AG04449 (cell line): ENCODE measurements around the gene CALU.

ENCODE experiments used
- CTCF ChIA-PET: fragments of 350-600 bp; formaldehyde crosslinking; extraction: SDS; loops from one replicate; lab custom pipeline; 2021; ENCODE audit warnings: antibody characterized with exemption; lab: Yijun Ruan, JAX
- POLR2A ChIA-PET: fragments of 400-600, 350-600 bp; formaldehyde crosslinking; extraction: SDS; loops from one replicate; lab custom pipeline; 2020; ENCODE audit warnings: antibody characterized with exemption, inconsistent platforms; lab: Yijun Ruan, JAX
- DNase-seq: peaks from one replicate; pipeline ENCODE4 v3.0.0-alpha.2; 2010; ENCODE audit warnings: low read depth, low spot score
- H3K4me3 ChIP-seq: 2 replicates; pipeline ENCODE4 v1.5.1; 2011; ENCODE audit warnings: low read depth, mild to moderate bottlenecking, control low read depth, low read length
- CTCF ChIP-seq: IDR thresholded peaks from one replicate; pipeline ENCODE4 v1.5.1; 2011; ENCODE audit warnings: mild to moderate bottlenecking, moderate library complexity, low read length, control low read depth, inconsistent platforms; ENCODE audit not compliant: insufficient read depth; ENCODE audit errors: missing control alignments

CALU gene

GRCh38 chr7:128757203-128757602 lies 18.0 kb downstream of the CALU start:
- ChIA-PET POLR2A (interaction anchor here (1.3 to 5.4 kb wide), 4 partner anchors 10 to 79 kb away, joined by 6 to 74 read pairs (median 14); partner anchors contain the start of gene CALU), CTCF (interaction anchor here (1.7 kb wide), 1 partner anchor 106 kb away, joined by 3 read pairs; the partner anchor contains the start of gene ATP6V1F)
- no peak for TF ChIP-seq CTCF
- no peak overlapping the region for H3K4me3 ChIP-seq
- no peak for DNase-seq

DNA sequence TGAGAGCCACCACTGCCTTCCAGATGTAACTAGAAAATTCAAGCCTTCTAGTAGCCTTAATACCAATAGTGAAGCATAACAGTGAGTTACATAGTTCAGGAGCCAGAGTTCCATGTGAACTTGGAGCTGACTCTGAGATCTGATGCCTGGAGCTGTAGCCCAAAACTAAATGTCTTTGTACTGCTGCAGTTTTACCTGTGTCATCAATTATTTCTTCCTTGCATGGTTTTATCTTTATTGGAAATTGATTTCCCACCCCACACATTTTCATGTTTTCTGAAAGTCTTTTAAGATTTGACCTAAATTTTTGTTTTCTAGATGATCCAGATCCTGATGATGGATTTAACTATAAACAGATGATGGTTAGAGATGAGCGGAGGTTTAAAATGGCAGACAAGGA lies 19.4 kb downstream of the CALU start:
- no peak for TF ChIP-seq CTCF
- POLR2A ChIA-PET: no interaction called here
- DNase-seq: no peak
- CTCF ChIA-PET: no interaction called here
- no peak overlapping the region for H3K4me3 ChIP-seq

DNA sequence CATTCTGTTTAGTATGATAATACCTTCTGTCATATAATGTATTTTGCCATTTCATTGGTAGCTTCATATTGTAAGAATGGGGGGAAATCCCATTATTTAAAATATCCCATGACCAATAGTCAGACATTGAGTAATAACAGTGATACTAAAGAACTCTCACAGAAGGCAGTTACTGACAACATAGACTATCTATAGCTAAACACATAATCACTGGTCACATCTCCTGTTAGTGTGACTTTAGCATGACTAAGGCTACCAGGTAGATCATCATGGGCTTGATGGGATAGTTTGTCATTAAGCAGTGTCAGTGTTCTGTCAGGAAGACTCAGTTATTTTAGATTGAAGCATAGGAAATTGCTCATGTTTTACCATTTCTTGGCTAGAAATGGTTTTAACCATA lies 20.1 kb downstream of the CALU start:
- ChIA-PET CTCF (no interaction called here), POLR2A (no interaction called here)
- H3K4me3 ChIP-seq: no peak overlapping the region
- no peak for TF ChIP-seq CTCF
- no peak for DNase-seq

- POLR2A ChIA-PET: interaction anchor here (0.7 kb wide), 1 partner anchor 24 kb away, joined by 3 read pairs; no protein-coding TSS in a partner anchor
- H3K4me3 ChIP-seq: no peak overlapping the region
- no peak for TF ChIP-seq CTCF
- CTCF ChIA-PET: no interaction called here
- no peak for DNase-seq
Measured at GRCh38 chr7:128763541-128763940, 24.4 kb downstream of the CALU start.

DNA sequence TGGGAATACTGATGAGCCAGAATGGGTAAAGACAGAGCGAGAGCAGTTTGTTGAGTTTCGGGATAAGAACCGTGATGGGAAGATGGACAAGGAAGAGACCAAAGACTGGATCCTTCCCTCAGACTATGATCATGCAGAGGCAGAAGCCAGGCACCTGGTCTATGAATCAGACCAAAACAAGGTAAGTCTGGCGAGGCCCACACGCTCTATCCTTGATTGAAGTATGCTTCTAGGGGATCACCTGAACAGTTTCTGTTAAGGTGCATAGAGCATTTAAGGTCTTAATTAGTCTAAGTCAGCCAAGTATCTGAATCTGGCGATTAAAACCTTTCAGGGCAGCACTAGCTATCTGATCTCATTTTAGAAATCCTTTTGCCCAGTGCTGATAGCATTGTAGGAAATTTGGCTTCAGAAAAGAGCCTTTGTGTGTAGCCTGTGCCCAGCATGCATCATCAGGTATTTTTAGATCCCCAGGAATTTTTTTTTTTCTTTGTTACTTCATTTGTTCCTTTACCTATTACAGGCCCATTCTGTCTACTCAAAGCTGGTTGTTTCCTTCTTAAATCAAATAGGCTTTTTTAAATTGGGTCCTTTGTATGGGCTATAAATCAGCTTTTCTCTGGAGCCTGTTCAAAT lies 28.4 kb downstream of the CALU start:
- no peak overlapping the region for H3K4me3 ChIP-seq
- no peak for DNase-seq
- ChIA-PET CTCF (interaction anchor here (0.8 to 1.4 kb wide), 2 partner anchors 75 to 118 kb away, joined by 3 read pairs; no protein-coding TSS in a partner anchor), POLR2A (interaction anchor here (1.1 kb wide), 1 partner anchor 12 kb away, joined by 3 read pairs; no protein-coding TSS in a partner anchor)
- no peak for TF ChIP-seq CTCF

DNA sequence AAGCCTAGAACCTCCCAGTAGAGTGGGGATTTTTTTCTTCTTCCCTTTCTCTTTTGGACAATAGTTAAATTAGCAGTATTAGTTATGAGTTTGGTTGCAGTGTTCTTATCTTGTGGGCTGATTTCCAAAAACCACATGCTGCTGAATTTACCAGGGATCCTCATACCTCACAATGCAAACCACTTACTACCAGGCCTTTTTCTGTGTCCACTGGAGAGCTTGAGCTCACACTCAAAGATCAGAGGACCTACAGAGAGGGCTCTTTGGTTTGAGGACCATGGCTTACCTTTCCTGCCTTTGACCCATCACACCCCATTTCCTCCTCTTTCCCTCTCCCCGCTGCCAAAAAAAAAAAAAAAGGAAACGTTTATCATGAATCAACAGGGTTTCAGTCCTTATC lies 31.1 kb downstream of the CALU start:
- H3K4me3 ChIP-seq: no peak overlapping the region
- ChIA-PET POLR2A (interaction anchor here (1.7 kb wide), 1 partner anchor 14 kb away, joined by 5 read pairs; no protein-coding TSS in a partner anchor), CTCF (no interaction called here)
- TF ChIP-seq CTCF: no peak
- no peak for DNase-seq
